Loucy (cell line): ENCODE data around the gene RPS18.
A peak's percentile ranks its signal among the peaks of the same experiment; 100 is the strongest.
"Not testable (repeated sequence)": the region's sequence is repeated elsewhere in the genome, so short reads cannot be mapped to it uniquely, and the experiment has no call there.

Source experiments
- H2AFZ ChIP-seq: fragments of 200-600 bp; sonication (generic); 2 replicates; pipeline ENCODE4 v1.6.0; 2016; ENCODE audit warnings: antibody characterized with exemption, mild to moderate bottlenecking, low read length, moderate library complexity
- H3F3A ChIP-seq: fragments of 200-600 bp; 2 replicates; pipeline ENCODE4 v1.6.0; 2016; ENCODE audit warnings: antibody characterized with exemption, low read depth, mild to moderate bottlenecking
- H3K27me3 ChIP-seq: fragments of 200-600 bp; sonication (generic); 2 replicates; pipeline ENCODE4 v1.6.1; 2014; ENCODE audit warnings: low read length, mild to moderate bottlenecking; ENCODE audit not compliant: insufficient read depth, poor library complexity, severe bottlenecking
- H3K36me3 ChIP-seq: fragments of 200-600 bp; sonication (generic); 2 replicates; pipeline ENCODE4 v1.6.1; 2016; ENCODE audit warnings: low read length; ENCODE audit not compliant: insufficient read depth
- H3K4me1 ChIP-seq: fragments of 200-600 bp; sonication (generic); 2 replicates; pipeline ENCODE4 v1.5.1; 2014; ENCODE audit warnings: low read length, mild to moderate bottlenecking; ENCODE audit not compliant: insufficient read depth, poor library complexity, severe bottlenecking
- H3K4me2 ChIP-seq: fragments of 200-600 bp; sonication (generic); 2 replicates; pipeline ENCODE4 v1.6.0; 2014; ENCODE audit warnings: antibody characterized with exemption, low read length, low read depth, mild to moderate bottlenecking; ENCODE audit not compliant: poor library complexity, severe bottlenecking
- H3K4me3 ChIP-seq: fragments of 200-600 bp; sonication (generic); 2 replicates; pipeline ENCODE4 v1.5.1; 2014; ENCODE audit warnings: low read length, mild to moderate bottlenecking, mixed read lengths; ENCODE audit not compliant: poor library complexity, severe bottlenecking
- H3K79me2 ChIP-seq: fragments of 200-600 bp; sonication (generic); 2 replicates; pipeline ENCODE4 v1.6.1; 2014; ENCODE audit warnings: low read length; ENCODE audit not compliant: insufficient read depth
- H3K9ac ChIP-seq: fragments of 200-600 bp; sonication (generic); 2 replicates; pipeline ENCODE4 v1.6.0; 2014; ENCODE audit warnings: mild to moderate bottlenecking, low read depth, low read length, moderate library complexity; ENCODE audit not compliant: poor library complexity, severe bottlenecking
- H3K9me2 ChIP-seq: fragments of 200-600 bp; sonication (generic); replicated peaks from 2 replicates; pipeline ENCODE4 v1.6.1; 2016; ENCODE audit warnings: low read depth, low read length, mixed read lengths
- H3K9me3 ChIP-seq: fragments of 200-600 bp; sonication (generic); 2 replicates; pipeline ENCODE4 v1.6.1; 2014; ENCODE audit warnings: mild to moderate bottlenecking, antibody characterized with exemption, low read length, low read depth; ENCODE audit not compliant: insufficient read depth
- H4K20me1 ChIP-seq: fragments of 200-600 bp; sonication (generic); 2 replicates; pipeline ENCODE4 v1.6.0; 2014; ENCODE audit warnings: antibody characterized with exemption, low read length, mild to moderate bottlenecking; ENCODE audit not compliant: insufficient read depth, poor library complexity, severe bottlenecking
- CTCF ChIP-seq: fragments of 200-600 bp; sonication (generic); conservative IDR thresholded peaks from 2 replicates; pipeline ENCODE4 v1.5.1; 2014; ENCODE audit warnings: mild to moderate bottlenecking, antibody characterized with exemption, low read length
- EZH2phosphoT487 ChIP-seq: fragments of 200-600 bp; IDR thresholded peaks from 2 replicates; pipeline ENCODE4 v1.6.1; 2018; ENCODE audit warnings: antibody characterized with exemption, mild to moderate bottlenecking, moderate library complexity, borderline replicate concordance

The RPS18 gene

GRCh38 chr6:33273924-33274902 lies 2.3 kb downstream of the RPS18 start:
- TF ChIP-seq CTCF, result no peak
- no peak for TF ChIP-seq EZH2phosphoT487

GRCh38 chr6:33275795-33276580 lies 4.1 kb downstream of the RPS18 start:
- peaks cover 35% of the 10 kb centered on the region for H3K4me1 ChIP-seq
- not testable (repeated sequence) for H2AFZ ChIP-seq, H3K9me3 ChIP-seq, H3K9me2 ChIP-seq, H3K27me3 ChIP-seq, H3F3A ChIP-seq
- H4K20me1 ChIP-seq, result peaks cover 47% of the 10 kb centered on the region
- peak overlapping the region; percentile 95 for H3K4me3 ChIP-seq
- H3K36me3 ChIP-seq, result peaks cover 44% of the 10 kb centered on the region
- peak overlapping the region; percentile 94 for H3K9ac ChIP-seq
- peaks cover 53% of the 10 kb centered on the region for H3K79me2 ChIP-seq
- H3K4me2 ChIP-seq, result peak overlapping the region; percentile 99

More at GRCh38 chr6:33273924-33274902, 2.3 kb downstream of the RPS18 start:
- H3K36me3 ChIP-seq, result peaks cover 39% of the 10 kb centered on the region
- peaks cover 70% of the 10 kb centered on the region for H3K79me2 ChIP-seq
- H3K9me2 ChIP-seq, result no peaks in the 10 kb centered on the region
- peak overlapping the region; percentile 94 for H3K9ac ChIP-seq
- no peaks in the 10 kb centered on the region for H3K9me3 ChIP-seq
- H3F3A ChIP-seq, result peaks cover 10% of the 10 kb centered on the region; the same call in 1 of the 2 replicates
- H3K4me3 ChIP-seq, result peak overlapping the region; percentile 95
- H4K20me1 ChIP-seq, result peaks cover 47% of the 10 kb centered on the region
- peaks cover 47% of the 10 kb centered on the region for H3K4me1 ChIP-seq
- H2AFZ ChIP-seq, result no peak overlapping the region
- H3K4me2 ChIP-seq, result peak overlapping the region; percentile 99
- H3K27me3 ChIP-seq, result peaks cover 6% of the 10 kb centered on the region

- H2AFZ ChIP-seq, result no peak overlapping the region
- TF ChIP-seq CTCF (no peak), EZH2phosphoT487 (no peak)
- no peaks in the 10 kb centered on the region for H3K9me3 ChIP-seq
- no peaks in the 10 kb centered on the region for H3K9me2 ChIP-seq
- peaks cover 47% of the 10 kb centered on the region for H4K20me1 ChIP-seq
- peak overlapping the region; percentile 62 for H3K9ac ChIP-seq
- peaks cover 44% of the 10 kb centered on the region for H3K36me3 ChIP-seq
- peak overlapping the region; percentile 99 for H3K4me2 ChIP-seq
- H3K4me1 ChIP-seq, result peaks cover 34% of the 10 kb centered on the region
- H3K4me3 ChIP-seq, result peak overlapping the region; percentile 95
- H3K79me2 ChIP-seq, result peaks cover 49% of the 10 kb centered on the region
- peaks cover 10% of the 10 kb centered on the region; the same call in 1 of the 2 replicates for H3F3A ChIP-seq
- H3K27me3 ChIP-seq, result peaks cover 6% of the 10 kb centered on the region
Measured at GRCh38 chr6:33276581-33276863, 4.6 kb downstream of the RPS18 start.
